Measurements from ENCODE around the gene GPR62. TPM values are rescaled to one million over a fixed set of nuclear protein-coding genes. Genes with fewer than 3 reads are reported as not detected.

GPR62 gene
- total RNA-seq, 2 donors from 2014 or later, result not detected

DNA sequence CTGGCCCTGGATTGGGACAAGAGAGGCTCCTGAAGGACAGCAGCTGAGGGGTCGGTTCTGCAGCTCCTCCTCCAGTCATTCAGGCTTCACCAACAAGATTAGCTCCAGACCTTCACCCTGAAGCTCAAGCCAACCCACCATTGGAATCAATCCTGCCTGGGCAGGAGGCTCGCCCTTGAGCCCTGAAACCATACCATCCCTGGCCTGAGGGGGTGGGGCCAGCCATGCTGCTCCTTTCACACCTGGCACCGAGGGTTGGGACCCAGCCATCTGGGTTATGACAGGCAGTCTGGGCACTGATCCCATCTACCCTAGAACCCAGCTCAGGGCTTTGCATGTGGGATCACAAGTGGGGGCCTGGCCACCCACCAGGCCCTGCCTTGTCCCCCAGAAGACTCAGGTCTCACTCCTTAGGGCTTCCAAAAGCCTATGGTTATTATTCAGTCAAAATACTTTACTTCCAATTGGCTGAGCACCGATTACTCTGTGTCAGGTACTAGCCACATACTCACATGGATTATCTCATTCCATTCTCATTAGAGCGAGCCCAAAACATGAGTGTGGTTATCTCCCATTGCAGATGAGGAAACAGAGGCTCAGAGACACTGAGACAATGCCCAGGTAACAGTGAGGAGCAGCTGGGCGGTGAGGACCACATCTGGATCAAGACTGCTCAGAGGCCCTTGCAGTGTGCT is 15.6 kb downstream of the GPR62 start:
- 30 to 33% methylated on average over 3 to 6 of the region's 6 CpGs for WGBS, 2 donors
- no peak for TF ChIP-seq POLR2A (IDR thresholded peaks at IDR 0.05)
- TF ChIP-seq, protein P1, sequence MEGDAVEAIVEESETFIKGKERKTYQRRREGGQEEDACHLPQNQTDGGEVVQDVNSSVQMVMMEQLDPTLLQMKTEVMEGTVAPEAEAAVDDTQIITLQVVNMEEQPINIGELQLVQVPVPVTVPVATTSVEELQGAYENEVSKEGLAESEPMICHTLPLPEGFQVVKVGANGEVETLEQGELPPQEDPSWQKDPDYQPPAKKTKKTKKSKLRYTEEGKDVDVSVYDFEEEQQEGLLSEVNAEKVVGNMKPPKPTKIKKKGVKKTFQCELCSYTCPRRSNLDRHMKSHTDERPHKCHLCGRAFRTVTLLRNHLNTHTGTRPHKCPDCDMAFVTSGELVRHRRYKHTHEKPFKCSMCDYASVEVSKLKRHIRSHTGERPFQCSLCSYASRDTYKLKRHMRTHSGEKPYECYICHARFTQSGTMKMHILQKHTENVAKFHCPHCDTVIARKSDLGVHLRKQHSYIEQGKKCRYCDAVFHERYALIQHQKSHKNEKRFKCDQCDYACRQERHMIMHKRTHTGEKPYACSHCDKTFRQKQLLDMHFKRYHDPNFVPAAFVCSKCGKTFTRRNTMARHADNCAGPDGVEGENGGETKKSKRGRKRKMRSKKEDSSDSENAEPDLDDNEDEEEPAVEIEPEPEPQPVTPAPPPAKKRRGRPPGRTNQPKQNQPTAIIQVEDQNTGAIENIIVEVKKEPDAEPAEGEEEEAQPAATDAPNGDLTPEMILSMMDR (IDR thresholded peaks at IDR 0.05), result peak in 2 of 7 experiments; percentile 0 to 18
- DNase-seq, result peak; percentile 76 to 92 (median 86)
- no peak for ATAC-seq
- H3K9me3 ChIP-seq, result no peaks in the 10 kb centered on the region
- H3K27ac ChIP-seq, result peak overlapping the region; percentile 25 to 52 (median 45)
- no peaks in the 10 kb centered on the region for H3K27me3 ChIP-seq
- no peak overlapping the region for H3K4me3 ChIP-seq
- H3K4me1 ChIP-seq, result peaks cover 80% of the 10 kb centered on the region
- no peaks in the 10 kb centered on the region for H3K36me3 ChIP-seq (replicated peaks in 1 of 2; ENCODE audit: insufficient read depth in 1 of 2, low read depth in 2 of 2)
- intact Hi-C loops (cut with DNase I), result no loop called here

DNA sequence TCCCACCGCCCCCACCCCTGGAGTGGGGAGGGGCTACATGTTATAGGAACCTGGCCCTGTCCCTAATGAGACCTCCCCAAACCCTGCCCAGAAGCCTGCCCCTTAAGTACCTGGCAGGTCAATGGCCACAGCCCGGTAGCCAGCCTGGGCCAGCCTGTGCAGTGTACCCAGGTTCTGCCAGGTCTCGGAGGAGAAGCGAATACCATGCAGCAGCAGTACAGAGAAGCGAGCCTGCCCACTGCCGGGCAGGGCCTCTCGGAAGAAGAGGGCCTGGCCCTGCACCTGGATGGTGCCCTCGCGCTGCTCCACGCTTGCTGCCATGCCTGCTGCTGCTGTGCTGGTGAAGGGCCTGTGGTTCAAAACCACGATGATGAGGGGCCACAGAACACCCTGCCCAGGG is 16.2 kb downstream of the GPR62 start:
- peaks cover 81% of the 10 kb centered on the region for H3K4me1 ChIP-seq

DNA sequence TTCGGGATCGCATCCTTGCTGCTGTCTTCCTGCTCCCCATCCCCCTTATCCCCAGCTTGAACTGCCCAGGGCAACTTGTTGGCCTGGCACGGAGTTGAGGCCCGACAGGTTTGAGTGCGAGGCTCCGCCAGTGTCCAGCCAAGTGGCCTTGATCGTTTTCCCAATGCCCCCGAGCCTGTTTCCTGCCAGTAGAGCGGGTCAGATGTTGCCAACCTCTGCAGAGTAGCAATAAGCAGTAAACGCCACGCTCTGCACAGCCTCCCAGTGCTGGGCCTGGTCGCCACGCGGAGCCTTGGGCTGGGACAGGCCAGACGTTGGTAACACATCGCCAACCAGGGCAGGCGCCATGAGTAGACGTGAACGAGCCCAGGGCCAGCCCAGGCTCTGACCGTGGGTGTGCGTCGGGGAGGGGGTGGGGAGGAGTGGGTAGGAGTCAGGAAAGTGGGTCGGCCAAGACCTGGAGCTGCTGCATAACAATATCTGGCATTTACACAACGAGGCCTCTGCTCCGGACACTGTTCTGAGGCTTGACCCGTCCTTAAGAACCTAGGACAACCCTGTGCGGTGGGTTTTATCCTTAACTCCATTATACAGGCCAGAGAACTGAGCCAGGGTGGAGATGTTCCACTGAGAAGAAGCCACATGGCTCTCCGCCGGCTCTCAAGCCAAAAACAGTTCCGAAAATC is 19.2 kb downstream of the GPR62 start:
- H3K27me3 ChIP-seq, result no peaks in the 10 kb centered on the region
- H3K4me3 ChIP-seq, result peak overlapping the region; percentile 30 to 34
- H3K36me3 ChIP-seq (replicated peaks in 1 of 2; ENCODE audit: insufficient read depth in 1 of 2, low read depth in 2 of 2), result no peaks in the 10 kb centered on the region
- H3K9me3 ChIP-seq, result no peaks in the 10 kb centered on the region
- DNase-seq (peak in 3 of 4 donors; percentile 62 to 74 (median 65)), ATAC-seq (peak; percentile 34)
- intact Hi-C loops (cut with DNase I), result no loop called here
- TF ChIP-seq, protein P1 (IDR thresholded peaks at IDR 0.05), result no peak
- no peak for TF ChIP-seq POLR2A (IDR thresholded peaks at IDR 0.05)
- H3K27ac ChIP-seq, result peak overlapping the region; percentile 84 to 97 (median 92)
- H3K4me1 ChIP-seq, result peaks cover 59% of the 10 kb centered on the region
- 8% methylated on average over 30 of the region's 30 CpGs; no CpG with 5 or more reads in 1 of the 2 donors for WGBS, 2 donors

More for the DNA sequence above, 16.2 kb downstream of the GPR62 start:
- H3K36me3 ChIP-seq (replicated peaks in 1 of 2; ENCODE audit: insufficient read depth in 1 of 2, low read depth in 2 of 2), result no peaks in the 10 kb centered on the region
- TF ChIP-seq POLR2A (IDR thresholded peaks at IDR 0.05), result no peak
- TF ChIP-seq, protein P1 (IDR thresholded peaks at IDR 0.05), result no peak
- DNase-seq (no peak), ATAC-seq (no peak)
- 79 to 96% methylated on average over 8 to 11 of the region's 11 CpGs for WGBS, 2 donors
- peak overlapping the region; percentile 17 to 52 (median 45) for H3K27ac ChIP-seq
- H3K27me3 ChIP-seq, result no peaks in the 10 kb centered on the region
- no peaks in the 10 kb centered on the region for H3K9me3 ChIP-seq
- no peak overlapping the region for H3K4me3 ChIP-seq
- intact Hi-C loops (cut with DNase I), result no loop called here

DNA sequence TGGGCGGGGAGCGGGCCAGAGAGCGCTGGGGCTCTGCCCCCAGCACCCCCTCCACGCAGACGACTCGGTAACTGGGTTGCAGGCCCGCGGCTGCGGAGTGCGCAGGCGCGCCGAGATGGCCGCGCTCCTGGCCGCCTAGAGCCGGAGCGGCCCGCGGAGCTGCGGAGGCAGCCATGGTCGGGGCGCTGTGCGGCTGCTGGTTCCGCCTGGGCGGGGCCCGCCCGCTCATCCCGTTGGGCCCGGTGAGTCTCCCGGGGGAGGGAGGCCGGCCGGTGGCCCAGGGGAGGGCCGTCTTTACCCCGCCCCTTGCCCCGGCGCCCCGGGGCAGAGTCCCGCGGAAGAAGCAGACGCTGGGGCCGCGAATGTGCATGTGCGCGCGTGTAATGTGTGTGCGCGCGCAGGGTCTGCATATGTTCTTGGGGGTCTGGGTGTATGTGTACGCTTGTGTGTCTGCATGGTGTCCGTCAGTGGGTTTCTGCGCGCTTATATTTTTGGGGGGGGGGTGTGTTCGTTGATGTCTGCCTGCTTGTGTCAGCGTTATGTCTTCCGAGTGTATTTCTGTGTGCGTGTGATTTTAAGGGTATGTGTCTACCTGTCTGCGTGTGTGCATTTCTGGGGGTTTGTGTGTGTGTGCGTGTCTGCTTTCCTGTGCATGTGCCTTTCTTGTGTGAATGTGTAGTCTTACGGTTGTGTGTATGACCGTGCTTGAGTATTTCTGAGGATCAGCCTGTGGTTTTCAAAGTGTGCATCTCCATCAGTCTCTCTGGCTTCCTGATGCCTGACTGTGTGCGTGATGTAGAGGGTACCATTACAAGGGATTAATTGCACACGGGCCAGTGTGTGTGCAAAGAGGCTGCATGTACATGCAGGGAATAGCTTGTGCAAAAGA is 20.0 kb downstream of the GPR62 start, which contains the start of gene ABHD14A:
Gene ABHD14A (plus strand): TSS at position 102 of the 889 bp plus-strand sequence. CDS start 72 bp downstream, at position 174.
- no peaks in the 10 kb centered on the region for H3K36me3 ChIP-seq (replicated peaks in 1 of 2; ENCODE audit: insufficient read depth in 1 of 2, low read depth in 2 of 2)
- ATAC-seq (peak; percentile 68), DNase-seq (peak; percentile 65 to 77 (median 72))
- H3K27ac ChIP-seq, result peak within 1 kb of the TSS; percentile 84 to 97 (median 92)
- WGBS, 2 donors, result 0% methylated on average over 7 to 63 of the region's 63 CpGs
- no peaks in the 10 kb centered on the region for H3K9me3 ChIP-seq
- H3K4me1 ChIP-seq, result peaks cover 51% of the 10 kb centered on the region
- intact Hi-C loops (cut with DNase I), result no loop called here
- H3K4me3 ChIP-seq, result peak within 1 kb of the TSS; percentile 30 to 34
- TF ChIP-seq, protein P1 (IDR thresholded peaks at IDR 0.05), result peak in 1 of 7 experiments; percentile 7
- TF ChIP-seq POLR2A (IDR thresholded peaks at IDR 0.05), result peak; percentile 60 to 70 (median 62)
- no peaks in the 10 kb centered on the region for H3K27me3 ChIP-seq
